ENCODE data around the gene PAK5. TPM values are rescaled to one million over a fixed set of nuclear protein-coding genes. Genes with fewer than 3 reads are reported as not detected.

The PAK5 gene
- total RNA-seq, 1 experiment from 2014 or later: not detected

- H3K4me1 ChIP-seq (ENCODE audit: control insufficient read depth in 1 of 2, insufficient read depth in 2 of 2, low read length in 2 of 2): no peaks in the 10 kb centered on the region
- no peaks in the 10 kb centered on the region for H3K27me3 ChIP-seq (ENCODE audit: insufficient read depth, low read length)
- intact Hi-C loops (cut with micrococcal nuclease): no loop called here
- no peak for ATAC-seq
- H3K9me2 ChIP-seq (ENCODE audit: insufficient read depth): no peaks in the 10 kb centered on the region
- H3K79me2 ChIP-seq (ENCODE audit: insufficient read depth, low read length): no peaks in the 10 kb centered on the region
- BruUV-seq (replicated peaks): no TSS peak
- TF ChIP-seq SIN3A (IDR thresholded peaks at IDR 0.05; ENCODE audit: low read depth): no peak
- no peak for TF ChIP-seq SRF (IDR thresholded peaks at IDR 0.05; ENCODE audit: low read depth)
- no peaks in the 10 kb centered on the region for H3K36me3 ChIP-seq (ENCODE audit: control insufficient read depth in 1 of 2, insufficient read depth in 2 of 2, low read length in 2 of 2)
- ChIA-PET CTCF (no interaction called here), POLR2A (no interaction called here), RAD21 (ENCODE audit: low non-redundant PET in 1 of 2, low total read pairs in 2 of 2, uncharacterized antibody in 2 of 2, unreplicated experiment in 2 of 2) (no interaction called here)
- no peak for DNase-seq (ENCODE audit: low read depth, low spot score)
- H4K20me1 ChIP-seq (ENCODE audit: insufficient read depth): no peaks in the 10 kb centered on the region
- H2AFZ ChIP-seq (ENCODE audit: low read depth, low read length, poor library complexity, severe bottlenecking): no peak overlapping the region
- H3K9ac ChIP-seq (ENCODE audit: low read length): no peak overlapping the region
- no peak overlapping the region for H3K27ac ChIP-seq (ENCODE audit: low read depth, low read length)
- H3K9me3 ChIP-seq (ENCODE audit: control insufficient read depth in 1 of 2, insufficient read depth in 1 of 2, low read depth in 1 of 2, low read length in 2 of 2): no peaks in the 10 kb centered on the region; a peak in 1 of 4 replicates
- H3K4me2 ChIP-seq (ENCODE audit: low read length): no peak overlapping the region
- H3K4me3 ChIP-seq (replicated peaks in 1 of 2; ENCODE audit: low read depth in 1 of 2, low read length in 2 of 2): no peak overlapping the region
These were observed 98.4 kb downstream of the PAK5 start for GRCh38 chr20:9740486-9740885.

- Histone ChIP-seq H3K27ac (ENCODE audit: low read depth, low read length) (no peak overlapping the region), H3K79me2 (ENCODE audit: insufficient read depth, low read length) (no peaks in the 10 kb centered on the region), H3K9me3 (ENCODE audit: control insufficient read depth in 1 of 2, insufficient read depth in 1 of 2, low read depth in 1 of 2, low read length in 2 of 2) (no peaks in the 10 kb centered on the region; a peak in 1 of 4 replicates), H3K4me3 (replicated peaks in 1 of 2; ENCODE audit: low read depth in 1 of 2, low read length in 2 of 2) (no peak overlapping the region), H3K9me2 (ENCODE audit: insufficient read depth) (no peaks in the 10 kb centered on the region), H3K4me1 (ENCODE audit: control insufficient read depth in 1 of 2, insufficient read depth in 2 of 2, low read length in 2 of 2) (no peaks in the 10 kb centered on the region), H3K4me2 (ENCODE audit: low read length) (no peak overlapping the region), H3K36me3 (ENCODE audit: control insufficient read depth in 1 of 2, insufficient read depth in 2 of 2, low read length in 2 of 2) (no peaks in the 10 kb centered on the region), H3K9ac (ENCODE audit: low read length) (no peak overlapping the region), H2AFZ (ENCODE audit: low read depth, low read length, poor library complexity, severe bottlenecking) (no peak overlapping the region), H3K27me3 (ENCODE audit: insufficient read depth, low read length) (no peaks in the 10 kb centered on the region), H4K20me1 (ENCODE audit: insufficient read depth) (no peaks in the 10 kb centered on the region)
- ChIA-PET CTCF (no interaction called here), POLR2A (no interaction called here), RAD21 (ENCODE audit: low non-redundant PET in 1 of 2, low total read pairs in 2 of 2, uncharacterized antibody in 2 of 2, unreplicated experiment in 2 of 2) (no interaction called here)
- TF ChIP-seq SRF (IDR thresholded peaks at IDR 0.05; ENCODE audit: low read depth) (no peak), CTCF (IDR thresholded peaks at IDR 0.05 in 2 of 3, conservative IDR thresholded peaks at IDR 0.05 in 1 of 3; ENCODE audit: borderline replicate concordance in 1 of 3, insufficient read depth in 1 of 3, low read depth in 2 of 3, low read length in 2 of 3) (no peak), SIN3A (IDR thresholded peaks at IDR 0.05; ENCODE audit: low read depth) (no peak), POLR2A (IDR thresholded peaks at IDR 0.05; ENCODE audit: borderline replicate concordance, extremely low read depth, insufficient read depth, insufficient read length) (no peak), ZFX (IDR thresholded peaks at IDR 0.05) (no peak), CEBPB (IDR thresholded peaks at IDR 0.05; ENCODE audit: low read depth) (no peak), EZH2 (IDR thresholded peaks at IDR 0.05) (no peak), CBX3 (IDR thresholded peaks at IDR 0.05; ENCODE audit: low read depth) (no peak)
- ATAC-seq (no peak), DNase-seq (ENCODE audit: low read depth, low spot score) (no peak)
- intact Hi-C loops (cut with micrococcal nuclease): no loop called here
- no TSS peak for BruUV-seq (replicated peaks)
These were observed 98.9 kb downstream of the PAK5 start for GRCh38 chr20:9739991-9740390.
